NT2/D1 (cell line): ENCODE data around the gene PTGES2.

Experiments
- DNase-seq: peaks from one replicate; pipeline ENCODE4 v3.0.0-alpha.2; 2011; ENCODE audit warnings: low read depth, low spot score
- H3K27me3 ChIP-seq: 2 replicates; pipeline ENCODE4 v1.6.0; 2011; ENCODE audit warnings: mild to moderate bottlenecking; ENCODE audit not compliant: insufficient read length, insufficient read depth
- H3K36me3 ChIP-seq: 2 replicates; pipeline ENCODE4 v1.6.1; 2011; ENCODE audit warnings: mild to moderate bottlenecking, low read length, mixed read lengths; ENCODE audit not compliant: insufficient read depth, insufficient read length
- H3K4me1 ChIP-seq: 2 replicates; pipeline ENCODE4 v1.5.1; 2011; ENCODE audit not compliant: insufficient read depth, insufficient read length
- H3K4me3 ChIP-seq: 2 replicates; pipeline ENCODE4 v1.5.1; 2011; ENCODE audit warnings: low read depth; ENCODE audit not compliant: insufficient read length
- H3K9ac ChIP-seq: 2 replicates; pipeline ENCODE4 v1.6.0; 2011; ENCODE audit warnings: low read depth; ENCODE audit not compliant: insufficient read length
- H3K9me3 ChIP-seq: 2 replicates; pipeline ENCODE4 v1.5.1; 2011; ENCODE audit warnings: mild to moderate bottlenecking, low read length; ENCODE audit not compliant: insufficient read depth
- SUZ12 ChIP-seq: IDR thresholded peaks from 2 replicates; pipeline ENCODE4 v1.6.1; 2011; ENCODE audit not compliant: insufficient read length, insufficient read depth; ENCODE audit errors: extremely low read depth
- YY1 ChIP-seq: IDR thresholded peaks from 2 replicates; pipeline ENCODE4 v1.6.1; 2011; ENCODE audit not compliant: insufficient read length, insufficient read depth
- ZNF274 ChIP-seq: IDR thresholded peaks from 2 replicates; pipeline ENCODE4 v1.6.1; 2011; ENCODE audit warnings: mild to moderate bottlenecking, low read depth, low read length

Gene PTGES2

DNA sequence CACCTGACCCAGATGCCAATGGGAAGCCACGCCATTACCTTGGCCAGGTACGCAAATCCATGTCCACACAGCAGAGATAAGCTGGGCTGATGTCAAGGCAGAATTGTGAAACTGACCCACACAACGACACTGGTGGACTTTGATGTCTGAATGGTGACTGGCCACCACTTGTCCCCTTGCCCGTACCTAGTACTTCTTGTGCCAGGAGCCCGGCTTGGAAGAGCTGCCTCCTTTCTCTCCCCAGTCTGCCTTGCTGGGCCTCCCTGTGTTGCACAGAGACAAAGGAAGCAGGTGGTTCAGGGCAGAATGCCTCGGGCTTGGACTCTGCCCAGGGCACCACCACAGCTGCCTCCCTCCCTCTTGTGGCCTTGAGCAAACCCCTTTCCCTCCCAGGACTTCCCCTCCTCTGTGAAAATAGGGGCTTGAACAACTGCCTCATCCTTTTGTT is 23.3 kb downstream of the PTGES2 start:
- no peak for DNase-seq
- Histone ChIP-seq H3K27me3 (no peaks in the 10 kb centered on the region), H3K4me3 (no peak overlapping the region), H3K36me3 (peaks cover 91% of the 10 kb centered on the region), H3K4me1 (peaks cover 28% of the 10 kb centered on the region), H3K9me3 (no peaks in the 10 kb centered on the region), H3K9ac (no peak overlapping the region)
- TF ChIP-seq SUZ12 (no peak), YY1 (no peak), ZNF274 (no peak)

DNA sequence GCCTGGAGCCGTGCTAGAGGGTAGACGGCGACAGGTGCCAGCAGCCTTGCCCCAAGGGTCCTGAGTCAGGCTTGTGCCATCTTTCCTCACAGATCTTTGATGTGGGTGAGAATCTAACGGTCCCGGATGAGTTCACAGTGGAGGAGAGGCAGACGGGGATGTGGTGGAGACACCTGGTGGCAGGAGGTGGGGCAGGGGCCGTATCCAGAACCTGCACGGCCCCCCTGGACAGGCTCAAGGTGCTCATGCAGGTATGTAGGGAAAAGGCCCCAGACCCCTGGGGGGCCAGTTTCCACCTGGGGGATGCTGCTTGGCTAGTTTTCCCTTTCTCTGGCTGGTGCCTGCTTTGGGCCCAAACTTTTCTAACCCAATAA is 24.0 kb downstream of the PTGES2 start:
- Histone ChIP-seq H3K27me3 (no peaks in the 10 kb centered on the region), H3K9me3 (no peaks in the 10 kb centered on the region), H3K4me3 (no peak overlapping the region), H3K36me3 (peaks cover 89% of the 10 kb centered on the region), H3K9ac (no peak overlapping the region), H3K4me1 (peaks cover 30% of the 10 kb centered on the region)
- TF ChIP-seq YY1, result no peak
- DNase-seq, result no peak

DNA sequence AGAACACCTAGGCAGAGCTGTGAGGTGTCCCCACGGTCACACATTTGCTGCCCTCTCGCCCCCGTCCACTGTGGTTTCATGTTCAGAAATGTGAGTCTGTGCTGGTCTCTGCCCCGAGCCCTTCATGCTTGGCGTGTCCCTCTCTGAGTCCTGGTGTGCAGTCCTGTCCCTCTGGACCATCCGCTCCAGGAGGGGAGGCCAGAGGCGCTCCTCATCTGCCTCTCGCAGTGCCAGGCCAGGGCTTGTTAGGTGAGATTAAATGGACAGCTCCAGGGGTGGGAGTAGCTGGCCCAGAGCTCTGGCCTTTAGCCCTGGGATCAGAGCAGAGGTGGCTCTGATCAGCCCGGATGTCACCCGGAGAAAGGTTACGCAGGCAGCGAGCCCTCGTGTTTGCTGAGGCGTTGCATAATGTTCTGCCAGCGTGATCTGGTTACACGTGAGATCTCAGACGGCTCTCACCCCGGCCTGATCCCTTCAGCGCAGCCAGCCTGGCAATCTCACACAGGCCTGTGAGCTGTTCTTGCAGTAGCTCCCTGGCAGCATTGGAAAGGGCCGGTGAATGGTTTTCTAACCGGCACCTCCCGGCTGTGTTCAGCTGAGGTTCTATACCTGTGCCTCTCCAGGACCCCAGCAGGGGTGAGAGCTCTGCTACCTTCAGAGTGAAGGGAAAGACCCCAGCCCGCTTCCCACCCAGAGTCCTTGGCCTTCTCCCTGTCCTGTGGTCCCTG is 24.5 kb downstream of the PTGES2 start:
- no peaks in the 10 kb centered on the region for H3K27me3 ChIP-seq
- peaks cover 83% of the 10 kb centered on the region for H3K36me3 ChIP-seq
- TF ChIP-seq YY1 (no peak), ZNF274 (no peak), SUZ12 (no peak)
- no peak for DNase-seq
- H3K9me3 ChIP-seq, result no peaks in the 10 kb centered on the region
- H3K9ac ChIP-seq, result no peak overlapping the region
- H3K4me1 ChIP-seq, result peaks cover 29% of the 10 kb centered on the region
- no peak overlapping the region for H3K4me3 ChIP-seq

DNA sequence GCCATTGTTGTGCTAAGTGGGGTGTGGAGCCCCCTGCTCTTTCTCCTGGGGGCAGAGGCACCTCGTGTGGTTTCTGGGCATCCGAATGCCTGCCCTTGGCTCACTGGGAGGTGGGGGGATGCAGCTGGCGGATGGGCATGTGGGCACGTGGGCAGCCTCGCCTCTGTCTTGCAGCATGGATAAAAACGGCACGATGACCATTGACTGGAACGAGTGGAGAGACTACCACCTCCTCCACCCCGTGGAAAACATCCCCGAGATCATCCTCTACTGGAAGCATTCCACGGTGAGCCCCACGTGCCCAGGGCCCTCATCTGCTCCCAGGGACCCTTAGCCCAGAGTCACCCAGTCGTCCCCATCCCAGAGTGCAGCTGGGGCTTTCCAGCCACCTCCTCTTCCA is 25.3 kb downstream of the PTGES2 start:
- H3K4me3 ChIP-seq, result no peak overlapping the region
- no peak for DNase-seq
- H3K36me3 ChIP-seq, result peaks cover 75% of the 10 kb centered on the region
- H3K4me1 ChIP-seq, result peaks cover 28% of the 10 kb centered on the region
- no peaks in the 10 kb centered on the region for H3K27me3 ChIP-seq
- no peak for TF ChIP-seq YY1
- no peak for TF ChIP-seq SUZ12
- no peak for TF ChIP-seq ZNF274
- no peaks in the 10 kb centered on the region for H3K9me3 ChIP-seq
- no peak overlapping the region for H3K9ac ChIP-seq

DNA sequence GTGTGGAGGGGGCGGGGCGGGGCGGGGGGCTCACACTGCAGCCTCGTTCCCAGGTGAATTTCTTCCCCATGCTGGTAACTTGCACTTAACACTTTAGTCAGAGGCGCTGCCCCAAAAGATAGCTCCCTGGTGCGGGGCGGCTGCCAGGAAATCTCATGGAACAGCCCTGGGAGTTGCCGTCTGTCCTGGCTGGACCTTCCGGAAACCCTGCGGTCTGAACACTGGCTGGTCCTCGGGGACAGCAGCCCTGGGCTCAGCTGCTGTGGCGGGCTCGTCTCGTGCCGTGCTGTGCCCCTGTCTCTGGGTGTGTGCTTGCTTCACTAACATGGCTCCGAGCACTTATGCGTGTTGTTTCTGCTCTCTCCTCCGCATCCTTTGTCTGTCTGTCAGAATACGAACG is 25.8 kb downstream of the PTGES2 start:
- H3K4me1 ChIP-seq, result peaks cover 28% of the 10 kb centered on the region
- no peaks in the 10 kb centered on the region for H3K9me3 ChIP-seq
- TF ChIP-seq ZNF274 (no peak), SUZ12 (no peak), YY1 (no peak)
- no peak overlapping the region for H3K9ac ChIP-seq
- DNase-seq, result no peak
- H3K4me3 ChIP-seq, result no peak overlapping the region
- H3K27me3 ChIP-seq, result no peaks in the 10 kb centered on the region
- peaks cover 70% of the 10 kb centered on the region for H3K36me3 ChIP-seq

DNA sequence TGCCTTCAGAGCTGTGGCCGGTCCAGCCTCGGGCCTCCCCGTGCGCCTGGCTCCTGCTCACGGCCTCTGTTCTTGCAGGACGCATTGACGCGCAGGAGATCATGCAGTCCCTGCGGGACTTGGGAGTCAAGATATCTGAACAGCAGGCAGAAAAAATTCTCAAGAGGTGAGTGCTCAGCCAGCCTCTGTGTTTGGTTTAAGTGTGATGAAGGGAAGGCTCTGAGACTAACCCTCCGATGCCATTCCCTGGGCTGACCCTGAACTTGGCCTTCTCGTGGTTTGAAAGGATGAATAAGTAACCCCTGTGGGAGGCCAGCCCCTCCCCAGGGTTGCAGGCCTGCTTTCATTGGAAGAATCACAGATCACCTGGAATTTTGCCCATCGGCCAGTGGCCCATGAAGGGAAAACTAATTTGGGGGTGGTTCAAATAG is 26.3 kb downstream of the PTGES2 start:
- H3K36me3 ChIP-seq, result peaks cover 65% of the 10 kb centered on the region
- no peak overlapping the region for H3K4me3 ChIP-seq
- H3K27me3 ChIP-seq, result no peaks in the 10 kb centered on the region
- no peak for DNase-seq
- H3K9ac ChIP-seq, result peak overlapping the region; percentile 59
- TF ChIP-seq SUZ12 (no peak), ZNF274 (no peak), YY1 (no peak)
- H3K4me1 ChIP-seq, result peaks cover 28% of the 10 kb centered on the region
- H3K9me3 ChIP-seq, result no peaks in the 10 kb centered on the region

DNA sequence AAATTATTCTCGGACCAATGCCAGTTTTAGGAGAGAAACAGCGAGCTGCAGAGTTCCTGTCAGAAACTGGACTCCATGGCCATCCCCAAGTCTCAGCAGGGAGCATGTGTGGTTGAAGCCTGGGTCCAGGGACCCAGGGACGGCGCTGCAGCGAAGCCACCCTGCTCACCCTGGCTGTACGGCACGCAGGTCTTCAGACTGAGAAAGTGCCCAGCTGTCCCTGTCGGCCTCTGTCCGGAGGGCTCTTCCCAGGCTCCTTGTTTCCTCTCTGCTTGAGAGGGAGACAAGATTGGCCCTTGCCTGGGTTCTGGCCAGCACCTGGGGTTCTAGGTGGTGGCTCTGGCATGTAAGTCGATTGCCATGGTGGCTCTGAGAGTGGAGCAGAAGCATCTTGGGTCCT is 26.9 kb downstream of the PTGES2 start:
- no peak for DNase-seq
- TF ChIP-seq ZNF274, result no peak
- no peak for TF ChIP-seq SUZ12
- no peak for TF ChIP-seq YY1
- peaks cover 59% of the 10 kb centered on the region for H3K36me3 ChIP-seq
- H3K4me1 ChIP-seq, result peaks cover 28% of the 10 kb centered on the region
- H3K27me3 ChIP-seq, result no peaks in the 10 kb centered on the region
- no peak overlapping the region for H3K4me3 ChIP-seq
- H3K9me3 ChIP-seq, result no peaks in the 10 kb centered on the region
- H3K9ac ChIP-seq, result peak overlapping the region; percentile 59

DNA sequence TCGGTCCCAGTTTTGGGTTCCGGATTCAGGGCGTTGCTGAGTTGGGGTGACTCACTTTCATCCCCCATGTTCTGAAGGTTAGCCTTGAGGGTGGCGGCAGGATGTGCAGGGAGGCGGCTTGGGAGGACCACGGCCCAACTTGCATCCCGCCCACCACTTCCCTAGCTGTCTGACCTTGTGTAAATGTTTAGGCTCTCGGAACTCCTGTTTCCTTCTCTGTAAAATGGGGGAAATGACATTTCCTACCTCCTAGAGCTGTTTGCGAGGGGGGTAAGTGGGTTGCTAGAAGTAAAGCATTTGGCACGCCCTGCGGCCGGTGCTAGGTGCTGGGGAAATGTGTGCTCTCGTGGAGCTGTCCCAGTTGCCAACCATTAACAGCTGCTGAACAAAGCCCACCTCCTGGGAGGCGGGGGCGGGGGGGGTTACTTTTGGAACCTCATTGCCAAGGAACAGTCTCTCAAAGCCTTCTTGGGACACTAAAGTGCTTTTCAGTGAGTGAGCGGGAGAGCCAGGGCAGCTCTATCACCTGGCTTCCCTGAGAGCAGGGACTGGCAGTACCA is 27.5 kb downstream of the PTGES2 start:
- Histone ChIP-seq H3K4me1 (peaks cover 28% of the 10 kb centered on the region), H3K4me3 (no peak overlapping the region), H3K27me3 (no peaks in the 10 kb centered on the region), H3K9ac (peak overlapping the region; percentile 43), H3K9me3 (no peaks in the 10 kb centered on the region), H3K36me3 (peaks cover 59% of the 10 kb centered on the region)
- no peak for TF ChIP-seq YY1
- no peak for TF ChIP-seq ZNF274
- no peak for TF ChIP-seq SUZ12
- no peak for DNase-seq
